ENCODE results near the gene GNAT3.

GNAT3 gene

GRCh38 chr7:80511964-80512363 lies at the start of gene GNAT3:
GNAT3 (minus strand) TSS chr7:80512064; CDS start chr7:80511926, 138 bp downstream.
- DNase-seq (ENCODE audit: low read depth in 2 of 2): no peak

GRCh38 chr7:80558116-80558515 lies 46.3 kb upstream of the GNAT3 start:
- no peak for DNase-seq (ENCODE audit: low read depth in 2 of 2)

- DNase-seq (ENCODE audit: low read depth in 2 of 2): no peak
Measured at GRCh38 chr7:80552031-80552694, 40.3 kb upstream of the GNAT3 start.

- no peak for DNase-seq (ENCODE audit: low read depth in 2 of 2)
Measured at GRCh38 chr7:80550005-80550404, 38.1 kb upstream of the GNAT3 start.

GRCh38 chr7:80548840-80549530 lies 37.1 kb upstream of the GNAT3 start:
- DNase-seq (ENCODE audit: low read depth in 2 of 2): no peak

- no peak for DNase-seq (ENCODE audit: low read depth in 2 of 2)
Measured at GRCh38 chr7:80542398-80542797, 30.5 kb upstream of the GNAT3 start.

GRCh38 chr7:80540836-80541235 lies 29.0 kb upstream of the GNAT3 start:
- no peak for DNase-seq (ENCODE audit: low read depth in 2 of 2)

- no peak for DNase-seq (ENCODE audit: low read depth in 2 of 2)
Measured at GRCh38 chr7:80537091-80537490, 25.2 kb upstream of the GNAT3 start.

GRCh38 chr7:80536426-80536825 lies 24.6 kb upstream of the GNAT3 start:
- no peak for DNase-seq (ENCODE audit: low read depth in 2 of 2)

- no peak for DNase-seq (ENCODE audit: low read depth in 2 of 2)
Measured at GRCh38 chr7:80533287-80533686, 21.4 kb upstream of the GNAT3 start.

- no peak for DNase-seq (ENCODE audit: low read depth in 2 of 2)
Measured at GRCh38 chr7:80532153-80532552, 20.3 kb upstream of the GNAT3 start.

GRCh38 chr7:80530136-80530535 lies 18.3 kb upstream of the GNAT3 start:
- no peak for DNase-seq (ENCODE audit: low read depth in 2 of 2)

GRCh38 chr7:80529362-80529761 lies 17.5 kb upstream of the GNAT3 start:
- no peak for DNase-seq (ENCODE audit: low read depth in 2 of 2)

GRCh38 chr7:80528689-80529088 lies 16.8 kb upstream of the GNAT3 start:
- DNase-seq (ENCODE audit: low read depth in 2 of 2): no peak

GRCh38 chr7:80526472-80526871 lies 14.6 kb upstream of the GNAT3 start:
- DNase-seq (ENCODE audit: low read depth in 2 of 2): no peak

GRCh38 chr7:80524693-80525092 lies 12.8 kb upstream of the GNAT3 start:
- DNase-seq (ENCODE audit: low read depth in 2 of 2): no peak

- no peak for DNase-seq (ENCODE audit: low read depth in 2 of 2)
Measured at GRCh38 chr7:80521809-80522208, 9.9 kb upstream of the GNAT3 start.

- no peak for DNase-seq (ENCODE audit: low read depth in 2 of 2)
Measured at GRCh38 chr7:80520199-80520598, 8.3 kb upstream of the GNAT3 start.

GRCh38 chr7:80517282-80517747 lies 5.5 kb upstream of the GNAT3 start:
- DNase-seq (ENCODE audit: low read depth in 2 of 2): no peak

- no peak for DNase-seq (ENCODE audit: low read depth in 2 of 2)
Measured at GRCh38 chr7:80515298-80515697, 3.4 kb upstream of the GNAT3 start.

GRCh38 chr7:80510021-80510420 lies 1.8 kb downstream of the GNAT3 start:
- no peak for DNase-seq (ENCODE audit: low read depth in 2 of 2)

- no peak for DNase-seq (ENCODE audit: low read depth in 2 of 2)
Measured at GRCh38 chr7:80508440-80508839, 3.4 kb downstream of the GNAT3 start.

- no peak for DNase-seq (ENCODE audit: low read depth in 2 of 2)
Measured at GRCh38 chr7:80505900-80506500, 5.9 kb downstream of the GNAT3 start.

Data from stimulated activated CD8-positive, alpha-beta memory T cell treated with anti-CD3 and anti-CD28 coated beads, Interleukin-7, amount 100 ng/mL, for 4 hours (primary cell).